ENCODE data around the gene MYH11.

The MYH11 gene

GRCh38 chr16:15858921-15859668 lies 2.3 kb upstream of the MYH11 start:
- no peak for TF ChIP-seq USF1 (IDR thresholded peaks at IDR 0.05)
- TF ChIP-seq TAF1 (IDR thresholded peaks at IDR 0.05; ENCODE audit: low read depth), result no peak
- no peak for TF ChIP-seq ZBTB7A (IDR thresholded peaks at IDR 0.05; ENCODE audit: low read depth)
- TF ChIP-seq CREB1 (IDR thresholded peaks at IDR 0.05; ENCODE audit: low read depth), result no peak

GRCh38 chr16:15857724-15858560 lies 1.1 kb upstream of the MYH11 start:
- TF ChIP-seq EP300 (IDR thresholded peaks at IDR 0.05; ENCODE audit: borderline replicate concordance) (no peak), TCF12 (IDR thresholded peaks at IDR 0.05; ENCODE audit: low read depth) (no peak), TEAD4 (IDR thresholded peaks at IDR 0.05) (peak; percentile 62; the same call in 1 of the 2 replicates), TAF1 (IDR thresholded peaks at IDR 0.05; ENCODE audit: low read depth) (no peak), RAD21 (IDR thresholded peaks at IDR 0.05; ENCODE audit: low read depth) (no peak), CEBPB (IDR thresholded peaks at IDR 0.05) (no peak), NFIC (IDR thresholded peaks at IDR 0.05) (peak; percentile 55; the same call in 1 of the 2 replicates), CREB1 (IDR thresholded peaks at IDR 0.05; ENCODE audit: low read depth) (no peak), ZBTB7A (IDR thresholded peaks at IDR 0.05; ENCODE audit: low read depth) (0 out of 2 replicates have a peak, but pooled peaks have one; percentile 36), USF1 (IDR thresholded peaks at IDR 0.05) (no peak), FOXM1 (IDR thresholded peaks at IDR 0.05; ENCODE audit: borderline replicate concordance, low read depth) (no peak), EGR1 (IDR thresholded peaks at IDR 0.05) (no peak), YY1 (IDR thresholded peaks at IDR 0.05; ENCODE audit: low read depth) (no peak)
- TF ChIP-seq, protein P1, sequence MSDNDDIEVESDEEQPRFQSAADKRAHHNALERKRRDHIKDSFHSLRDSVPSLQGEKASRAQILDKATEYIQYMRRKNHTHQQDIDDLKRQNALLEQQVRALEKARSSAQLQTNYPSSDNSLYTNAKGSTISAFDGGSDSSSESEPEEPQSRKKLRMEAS (IDR thresholded peaks at IDR 0.05), result no peak
- TF ChIP-seq, protein P2, sequence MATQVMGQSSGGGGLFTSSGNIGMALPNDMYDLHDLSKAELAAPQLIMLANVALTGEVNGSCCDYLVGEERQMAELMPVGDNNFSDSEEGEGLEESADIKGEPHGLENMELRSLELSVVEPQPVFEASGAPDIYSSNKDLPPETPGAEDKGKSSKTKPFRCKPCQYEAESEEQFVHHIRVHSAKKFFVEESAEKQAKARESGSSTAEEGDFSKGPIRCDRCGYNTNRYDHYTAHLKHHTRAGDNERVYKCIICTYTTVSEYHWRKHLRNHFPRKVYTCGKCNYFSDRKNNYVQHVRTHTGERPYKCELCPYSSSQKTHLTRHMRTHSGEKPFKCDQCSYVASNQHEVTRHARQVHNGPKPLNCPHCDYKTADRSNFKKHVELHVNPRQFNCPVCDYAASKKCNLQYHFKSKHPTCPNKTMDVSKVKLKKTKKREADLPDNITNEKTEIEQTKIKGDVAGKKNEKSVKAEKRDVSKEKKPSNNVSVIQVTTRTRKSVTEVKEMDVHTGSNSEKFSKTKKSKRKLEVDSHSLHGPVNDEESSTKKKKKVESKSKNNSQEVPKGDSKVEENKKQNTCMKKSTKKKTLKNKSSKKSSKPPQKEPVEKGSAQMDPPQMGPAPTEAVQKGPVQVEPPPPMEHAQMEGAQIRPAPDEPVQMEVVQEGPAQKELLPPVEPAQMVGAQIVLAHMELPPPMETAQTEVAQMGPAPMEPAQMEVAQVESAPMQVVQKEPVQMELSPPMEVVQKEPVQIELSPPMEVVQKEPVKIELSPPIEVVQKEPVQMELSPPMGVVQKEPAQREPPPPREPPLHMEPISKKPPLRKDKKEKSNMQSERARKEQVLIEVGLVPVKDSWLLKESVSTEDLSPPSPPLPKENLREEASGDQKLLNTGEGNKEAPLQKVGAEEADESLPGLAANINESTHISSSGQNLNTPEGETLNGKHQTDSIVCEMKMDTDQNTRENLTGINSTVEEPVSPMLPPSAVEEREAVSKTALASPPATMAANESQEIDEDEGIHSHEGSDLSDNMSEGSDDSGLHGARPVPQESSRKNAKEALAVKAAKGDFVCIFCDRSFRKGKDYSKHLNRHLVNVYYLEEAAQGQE (IDR thresholded peaks at IDR 0.05; ENCODE audit: low read depth), result no peak

DNA sequence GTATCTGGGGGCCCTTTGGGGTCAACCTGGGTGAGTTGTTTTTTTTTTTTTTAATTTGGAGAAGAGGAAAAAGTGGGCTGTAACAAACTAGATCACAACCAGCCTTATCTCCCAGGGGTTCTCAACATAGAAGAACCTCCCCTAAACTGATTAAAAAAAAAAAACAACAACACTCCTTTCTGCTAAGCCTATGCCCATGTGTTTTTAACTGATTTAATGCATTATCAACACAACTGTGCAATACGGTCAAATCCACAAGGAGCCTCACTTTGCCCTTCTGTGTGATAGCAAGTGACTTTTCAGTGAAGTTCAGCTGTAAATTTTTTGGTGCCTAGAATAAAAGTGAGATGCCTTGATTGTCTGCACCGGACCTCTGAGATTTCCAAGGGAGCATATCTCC lies 646 bp downstream of the MYH11 start:
- TF ChIP-seq RAD21 (IDR thresholded peaks at IDR 0.05; ENCODE audit: low read depth) (no peak), TAF1 (IDR thresholded peaks at IDR 0.05; ENCODE audit: low read depth) (no peak), FOXM1 (IDR thresholded peaks at IDR 0.05; ENCODE audit: borderline replicate concordance, low read depth) (no peak), YY1 (IDR thresholded peaks at IDR 0.05; ENCODE audit: low read depth) (no peak), ZBTB7A (IDR thresholded peaks at IDR 0.05; ENCODE audit: low read depth) (no peak), EP300 (IDR thresholded peaks at IDR 0.05; ENCODE audit: borderline replicate concordance) (no peak), USF1 (IDR thresholded peaks at IDR 0.05) (no peak)
- TF ChIP-seq, protein P2 (IDR thresholded peaks at IDR 0.05; ENCODE audit: low read depth), result no peak

GRCh38 chr16:15855704-15856003 lies 1.2 kb downstream of the MYH11 start:
- no peak for TF ChIP-seq ZBTB7A (IDR thresholded peaks at IDR 0.05; ENCODE audit: low read depth)
- no peak for TF ChIP-seq FOXM1 (IDR thresholded peaks at IDR 0.05; ENCODE audit: borderline replicate concordance, low read depth)
- no peak for TF ChIP-seq RAD21 (IDR thresholded peaks at IDR 0.05; ENCODE audit: low read depth)
- TF ChIP-seq, protein P1 (IDR thresholded peaks at IDR 0.05), result no peak
- TF ChIP-seq, protein P2 (IDR thresholded peaks at IDR 0.05; ENCODE audit: low read depth), result no peak

All from Ishikawa (cell line).